CD4-positive, alpha-beta T cell treated with Interleukin-1 beta for 1 hour (primary cell): ENCODE measurements around the gene C12orf75.
"Not testable (repeated sequence)": the region's sequence is repeated elsewhere in the genome, so short reads cannot be mapped to it uniquely, and the experiment has no call there.

ENCODE experiments used
- DNase-seq, 2 donors: peaks; one replicate each; pipeline ENCODE4 v3.0.0-alpha.2; 2020 to 2022

C12orf75 gene

GRCh38 chr12:105310476-105311085 lies 19.9 kb upstream of the C12orf75 start:
- not testable (repeated sequence) for DNase-seq

- DNase-seq = not testable (repeated sequence)
Observed at GRCh38 chr12:105311936-105312335, 18.6 kb upstream of the C12orf75 start.

- not testable (repeated sequence) for DNase-seq
Observed at GRCh38 chr12:105313755-105314154, 16.7 kb upstream of the C12orf75 start.

GRCh38 chr12:105315130-105315529 lies 15.4 kb upstream of the C12orf75 start:
- DNase-seq = no peak

- DNase-seq = no peak
Observed at GRCh38 chr12:105315726-105316125, 14.8 kb upstream of the C12orf75 start.

GRCh38 chr12:105316931-105317852 lies 13.3 kb upstream of the C12orf75 start:
- DNase-seq = no peak

GRCh38 chr12:105317942-105318621 lies 12.4 kb upstream of the C12orf75 start:
- no peak for DNase-seq

GRCh38 chr12:105318651-105319483 lies 11.6 kb upstream of the C12orf75 start:
- no peak for DNase-seq

- peak; percentile 13 to 21 for DNase-seq
Observed at GRCh38 chr12:105319691-105320209, 10.7 kb upstream of the C12orf75 start.

GRCh38 chr12:105321125-105321524 lies 9.4 kb upstream of the C12orf75 start:
- DNase-seq = peak in 1 of 2 donors; percentile 20

GRCh38 chr12:105322070-105322469 lies 8.4 kb upstream of the C12orf75 start:
- no peak for DNase-seq

- DNase-seq = no peak
Observed at GRCh38 chr12:105324704-105325103, 5.8 kb upstream of the C12orf75 start.

- no peak for DNase-seq
Observed at GRCh38 chr12:105325117-105325516, 5.4 kb upstream of the C12orf75 start.

- DNase-seq = no peak
Observed at GRCh38 chr12:105329926-105330282, 587 bp upstream of the C12orf75 start.

GRCh38 chr12:105330931-105331804 lies 677 bp downstream of the C12orf75 start:
- peak in 1 of 2 donors; percentile 26 for DNase-seq

- DNase-seq = peak in 1 of 2 donors; percentile 31
Observed at GRCh38 chr12:105331805-105332251, 1.3 kb downstream of the C12orf75 start.

GRCh38 chr12:105332286-105332685 lies 1.8 kb downstream of the C12orf75 start:
- not testable (repeated sequence) for DNase-seq

- no peak for DNase-seq
Observed at GRCh38 chr12:105332925-105333324, 2.4 kb downstream of the C12orf75 start.

- DNase-seq = no peak
Observed at GRCh38 chr12:105334001-105334400, 3.5 kb downstream of the C12orf75 start.

- no peak for DNase-seq
Observed at GRCh38 chr12:105334582-105334981, 4.1 kb downstream of the C12orf75 start.

- DNase-seq = no peak
Observed at GRCh38 chr12:105335856-105336255, 5.4 kb downstream of the C12orf75 start.
